Fibroblast of peridontal ligament (primary cell): ENCODE results near the gene KIF15.
"Not testable (repeated sequence)": the region's sequence is repeated elsewhere in the genome, so short reads cannot be mapped to it uniquely, and the experiment has no call there.

ENCODE experiments used
- DNase-seq: peaks from one replicate; pipeline ENCODE4 v3.0.0-alpha.2; 2010; ENCODE audit errors: extremely low read depth

KIF15 gene

GRCh38 chr3:44761424-44762169 lies at the start of gene KIF15, which contains the start of gene KIAA1143:
TSS of gene KIF15 (plus strand) at chr3:44761794. CDS start at chr3:44761866, 72 bp downstream.
TSS of gene KIAA1143 (minus strand) at chr3:44761619. CDS start at chr3:44761602, 17 bp downstream.
- DNase-seq = peak; percentile 94

- DNase-seq = peak; percentile 91
These were observed 49.0 kb upstream of the KIF15 start, which contains the start of gene ZNF502 for GRCh38 chr3:44712455-44713075. TSS of gene ZNF502 (plus strand) at chr3:44712660. CDS start at chr3:44720262, 7,602 bp downstream.

GRCh38 chr3:44721231-44722102 lies 40.1 kb upstream of the KIF15 start:
- peak; percentile 6 for DNase-seq

GRCh38 chr3:44722103-44722401 lies 39.5 kb upstream of the KIF15 start:
- DNase-seq = no peak

GRCh38 chr3:44729384-44729910 lies 32.1 kb upstream of the KIF15 start, which contains the start of gene ZNF501:
TSS of gene ZNF501 (plus strand) at chr3:44729635. CDS start at chr3:44734422, 4,787 bp downstream.
- peak; percentile 93 for DNase-seq

- no peak for DNase-seq
These were observed 26.9 kb upstream of the KIF15 start for GRCh38 chr3:44734646-44735168.

GRCh38 chr3:44761101-44761423 lies 532 bp upstream of the KIF15 start:
- DNase-seq = no peak

- peak; percentile 15 for DNase-seq
These were observed 630 bp downstream of the KIF15 start for GRCh38 chr3:44762170-44762677.

GRCh38 chr3:44762690-44763089 lies 1.1 kb downstream of the KIF15 start:
- no peak for DNase-seq

- DNase-seq = no peak
These were observed 2.7 kb downstream of the KIF15 start for GRCh38 chr3:44764248-44764647.

- no peak for DNase-seq
These were observed 10.0 kb downstream of the KIF15 start for GRCh38 chr3:44771424-44772098.

GRCh38 chr3:44772099-44772442 lies 10.5 kb downstream of the KIF15 start:
- DNase-seq = no peak

- DNase-seq = no peak
These were observed 21.3 kb downstream of the KIF15 start for GRCh38 chr3:44782891-44783290.

GRCh38 chr3:44795197-44795596 lies 33.6 kb downstream of the KIF15 start:
- DNase-seq = peak; percentile 5

GRCh38 chr3:44802011-44802410 lies 40.4 kb downstream of the KIF15 start:
- no peak for DNase-seq

GRCh38 chr3:44803298-44803697 lies 41.7 kb downstream of the KIF15 start:
- DNase-seq = no peak

GRCh38 chr3:44805960-44806359 lies 44.4 kb downstream of the KIF15 start:
- no peak for DNase-seq

- no peak for DNase-seq
These were observed 53.2 kb downstream of the KIF15 start for GRCh38 chr3:44814751-44815150.

GRCh38 chr3:44816334-44816733 lies 54.7 kb downstream of the KIF15 start:
- DNase-seq = not testable (repeated sequence)

- not testable (repeated sequence) for DNase-seq
These were observed 59.6 kb downstream of the KIF15 start for GRCh38 chr3:44821206-44821605.

- DNase-seq = peak; percentile 30
These were observed 63.8 kb downstream of the KIF15 start for GRCh38 chr3:44825264-44825925.
